Effector CD8-positive, alpha-beta T cell (primary cell): ENCODE results near the gene SIDT1.
"Not testable (repeated sequence)": the region's sequence is repeated elsewhere in the genome, so short reads cannot be mapped to it uniquely, and the experiment has no call there.

Experiments used
- DNase-seq: peaks from one replicate; lab custom pipeline; 2025; lab: John Stamatoyannopoulos, UW

SIDT1 gene

DNA sequence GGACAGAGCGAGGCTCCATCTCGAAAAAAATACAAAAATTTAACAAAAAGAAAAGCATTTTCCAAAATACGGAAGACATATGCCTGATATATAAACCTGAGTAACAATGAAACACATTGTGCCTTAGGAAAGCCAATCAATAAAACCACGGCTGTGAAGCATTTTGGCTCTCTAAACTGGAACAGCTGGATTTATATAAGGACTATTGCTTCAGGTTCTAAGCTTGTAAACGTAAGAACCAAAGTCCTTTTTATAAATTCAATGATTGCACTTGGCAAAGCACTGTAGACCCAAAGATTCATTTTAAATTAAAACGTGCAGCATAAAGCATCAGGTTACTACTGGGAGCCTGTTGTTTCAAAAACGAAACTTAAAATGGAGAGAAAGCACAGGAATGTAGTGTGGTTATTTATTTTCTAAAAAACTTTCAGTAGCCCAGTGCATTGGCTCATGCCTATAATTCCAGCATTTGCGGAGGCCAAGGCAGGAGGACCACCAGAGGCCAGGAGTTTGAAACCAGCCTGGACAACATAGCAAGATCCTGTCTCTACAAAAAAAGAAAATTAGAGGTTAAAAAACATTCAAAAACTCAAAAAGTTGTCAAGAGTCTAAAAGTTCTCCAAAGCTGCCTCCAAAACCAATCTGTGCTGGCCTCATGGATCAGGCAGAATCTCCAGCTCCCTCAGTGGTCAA is 102.6 kb downstream of the SIDT1 start:
- no peak for DNase-seq

DNA sequence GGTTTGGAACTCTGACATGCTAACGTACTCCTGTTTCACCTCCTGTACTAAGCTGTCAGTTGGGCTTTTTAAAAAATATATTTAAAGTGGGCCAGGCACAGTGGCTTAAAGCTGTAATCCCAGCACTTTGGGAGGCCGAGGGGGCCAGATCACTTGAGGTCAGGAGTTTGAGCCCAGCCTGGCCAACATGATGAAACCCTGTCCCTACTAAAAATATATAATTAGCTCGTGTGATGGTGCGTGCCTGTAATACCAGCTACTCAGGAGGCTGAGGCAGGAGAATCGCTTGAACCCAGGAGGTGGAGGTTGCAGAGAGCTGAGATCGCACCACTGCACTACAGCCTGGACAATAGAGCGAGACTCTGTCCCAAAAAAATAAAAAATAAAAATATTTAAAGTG is 103.7 kb downstream of the SIDT1 start:
- DNase-seq: not testable (repeated sequence)

DNA sequence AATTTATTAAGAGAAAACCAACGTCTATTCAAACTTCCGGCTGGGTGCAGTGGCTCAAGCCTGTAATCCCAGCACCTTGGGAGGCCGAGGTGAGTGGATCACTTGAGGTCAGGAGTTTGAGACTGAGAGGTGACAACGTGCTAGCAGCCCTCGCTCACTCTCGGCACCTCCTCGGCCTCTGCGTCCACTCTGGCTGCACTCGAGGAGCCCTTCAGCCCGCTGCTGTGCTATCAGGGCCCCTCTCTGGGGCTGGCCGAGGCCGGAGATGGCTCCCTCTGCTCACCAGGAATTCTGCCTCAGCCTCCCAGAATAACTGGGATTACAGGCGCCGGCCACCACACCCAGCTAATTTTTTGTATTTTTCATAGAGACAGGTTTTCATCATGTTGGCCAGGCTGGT is 105.4 kb downstream of the SIDT1 start:
- no peak for DNase-seq

- DNase-seq: no peak
Measured at GRCh38 chr3:113638910-113639309, 106.6 kb downstream of the SIDT1 start.

DNA sequence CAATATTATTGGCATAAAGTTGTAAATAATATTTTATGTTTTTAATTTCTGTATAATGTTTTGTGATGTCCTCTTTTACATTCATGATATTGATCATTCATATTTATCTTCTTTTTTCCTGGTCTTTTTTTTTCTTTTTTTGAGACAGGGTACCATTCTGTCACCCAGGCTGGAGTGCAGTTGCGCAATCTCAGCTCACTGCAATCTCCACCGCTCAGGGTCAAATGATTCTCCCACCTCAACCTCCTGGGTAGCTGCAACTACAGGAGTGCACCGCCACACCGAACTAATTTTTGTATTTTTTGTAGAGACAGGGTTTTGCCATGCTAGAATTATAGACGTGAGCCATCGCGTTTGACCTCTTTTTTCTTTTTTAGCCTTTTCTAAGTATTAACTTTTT is 111.2 kb downstream of the SIDT1 start:
- DNase-seq: no peak

GRCh38 chr3:113648524-113648923 is 116.2 kb downstream of the SIDT1 start:
- DNase-seq: no peak

GRCh38 chr3:113649174-113649845 is 117.0 kb downstream of the SIDT1 start:
- DNase-seq: no peak

- no peak for DNase-seq
Measured at GRCh38 chr3:113654310-113654709, 122.0 kb downstream of the SIDT1 start.

- DNase-seq: no peak
Measured at GRCh38 chr3:113654851-113655250, 122.5 kb downstream of the SIDT1 start.

DNA sequence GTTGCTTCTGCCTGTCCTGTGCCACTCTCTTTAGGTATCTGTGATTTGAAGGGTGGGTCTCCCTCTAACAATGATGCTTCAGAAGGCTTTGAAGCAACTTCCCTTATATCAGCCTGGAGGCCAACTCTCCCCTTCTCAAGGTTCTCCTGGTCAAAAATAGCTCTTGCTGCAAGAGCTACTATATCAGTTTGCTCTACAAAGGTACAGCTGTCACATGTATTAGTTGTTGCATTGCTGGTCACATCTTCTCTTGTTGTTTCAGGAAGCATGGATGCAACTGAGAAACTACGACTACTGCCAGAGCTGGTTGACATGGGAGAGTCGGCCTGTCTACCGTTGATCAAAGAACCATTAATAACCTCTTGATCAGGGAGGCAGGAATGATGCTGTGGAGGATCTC is 125.8 kb downstream of the SIDT1 start:
- no peak for DNase-seq

DNA sequence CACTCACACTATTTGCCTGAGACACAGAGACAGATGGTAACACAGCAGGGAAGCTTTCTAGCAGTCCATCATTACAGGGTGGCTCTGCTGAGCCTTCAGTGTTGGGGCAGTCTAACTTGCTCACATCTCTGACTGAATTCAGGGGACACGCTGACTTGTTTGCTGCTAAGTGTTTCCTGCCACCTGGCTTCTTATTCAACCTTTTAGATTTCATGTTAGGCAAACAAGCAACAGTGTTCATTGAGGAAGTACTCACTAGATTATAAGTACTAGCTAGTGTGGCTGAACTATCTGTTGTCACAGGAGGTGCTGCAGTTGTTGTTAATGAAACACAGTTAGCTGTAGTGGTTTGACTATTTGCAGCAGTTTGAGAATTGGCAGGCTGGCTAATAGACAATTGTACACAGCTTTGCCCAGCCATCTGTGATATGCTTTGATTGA is 126.8 kb downstream of the SIDT1 start:
- no peak for DNase-seq

DNA sequence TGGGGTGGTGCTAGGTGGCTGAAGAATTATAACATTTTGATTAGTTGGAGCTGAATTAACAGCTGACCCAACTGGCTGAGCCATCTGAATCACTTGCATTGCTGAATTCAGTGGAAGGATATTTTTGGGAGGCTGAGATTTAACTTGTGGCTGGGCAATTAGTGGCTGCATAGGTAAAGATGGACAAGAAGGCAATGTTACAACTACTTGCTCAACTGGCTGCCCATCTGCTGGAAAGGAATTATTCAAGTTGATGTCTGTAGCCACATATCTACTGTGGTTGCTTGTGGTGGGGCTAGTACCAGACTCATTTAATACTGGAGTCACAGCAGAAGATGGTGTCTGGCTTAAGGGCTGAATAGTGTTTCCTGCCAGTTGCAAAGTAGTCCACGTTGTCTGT is 127.6 kb downstream of the SIDT1 start:
- no peak for DNase-seq

- DNase-seq: no peak
Measured at GRCh38 chr3:113660458-113660857, 128.1 kb downstream of the SIDT1 start.

GRCh38 chr3:113660896-113661295 is 128.5 kb downstream of the SIDT1 start:
- no peak for DNase-seq

DNA sequence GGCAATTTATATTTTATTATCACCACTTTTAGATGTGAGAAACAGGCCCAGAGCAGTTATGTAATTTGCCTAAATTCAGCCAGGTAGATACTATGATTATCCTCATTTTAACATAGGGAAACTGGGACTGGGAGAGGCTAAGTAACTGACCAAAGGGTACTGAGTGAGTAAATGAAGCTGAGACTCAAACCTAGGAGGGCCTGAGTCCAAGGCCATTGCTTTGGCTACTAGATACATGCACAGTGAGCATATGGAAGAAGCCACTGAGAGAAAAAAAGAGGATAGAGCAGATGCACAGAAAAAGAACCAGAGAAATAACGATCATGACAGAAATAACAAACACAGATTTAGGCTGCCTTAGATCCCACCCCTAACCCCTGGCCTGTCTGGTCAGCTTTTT is 130.5 kb downstream of the SIDT1 start:
- no peak for DNase-seq

- no peak for DNase-seq
Measured at GRCh38 chr3:113663324-113663750, 131.0 kb downstream of the SIDT1 start.

- DNase-seq: no peak
Measured at GRCh38 chr3:113663761-113664160, 131.4 kb downstream of the SIDT1 start.

- no peak for DNase-seq
Measured at GRCh38 chr3:113664523-113665094, 132.3 kb downstream of the SIDT1 start.

GRCh38 chr3:113668015-113668414 is 135.7 kb downstream of the SIDT1 start:
- DNase-seq: no peak

GRCh38 chr3:113673593-113673992 is 141.2 kb downstream of the SIDT1 start:
- no peak for DNase-seq

GRCh38 chr3:113676261-113676660 is 143.9 kb downstream of the SIDT1 start:
- DNase-seq: no peak

DNA sequence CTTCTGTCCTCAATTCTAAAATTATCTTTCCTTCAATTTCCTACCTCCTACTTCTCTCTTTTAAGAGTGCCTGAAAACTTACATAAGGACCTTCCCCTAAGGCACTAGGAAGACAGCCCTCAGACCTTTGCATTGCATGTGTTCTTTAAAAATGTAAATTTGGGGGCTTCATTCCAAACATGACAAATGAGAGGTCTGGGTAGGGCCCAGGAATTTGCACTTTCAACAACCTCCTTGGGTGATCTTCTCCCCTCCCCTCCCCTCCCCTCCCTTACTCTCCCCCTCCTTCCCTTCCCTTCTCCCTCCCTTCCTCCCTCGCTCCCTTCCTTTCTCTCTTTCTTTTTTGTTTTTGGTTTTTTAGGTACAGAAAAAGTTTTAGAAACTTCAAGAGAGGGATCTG is 145.4 kb downstream of the SIDT1 start:
- DNase-seq: no peak

- DNase-seq: no peak
Measured at GRCh38 chr3:113678773-113679172, 146.4 kb downstream of the SIDT1 start.
